Astrocyte of the spinal cord (primary cell): ENCODE data around the gene CHRND.

Experiments
- DNase-seq: peaks from one replicate; pipeline ENCODE4 v3.0.0; 2011; ENCODE audit warnings: low read depth, low spot score
- H3K4me3 ChIP-seq: 2 replicates; pipeline ENCODE4 v1.5.1; 2011; ENCODE audit warnings: low read depth, mild to moderate bottlenecking, low read length, moderate library complexity
- CTCF ChIP-seq: IDR thresholded peaks from 2 replicates; pipeline ENCODE4 v1.5.1; 2012; ENCODE audit warnings: low read depth, mild to moderate bottlenecking, low read length, inconsistent platforms
- in situ Hi-C: cut with HindIII; loops from 2 replicates; pipeline ENCODE4 v1.10.0; 2017; ENCODE audit warnings: low sequenced_read_pairs

The CHRND gene

GRCh38 chr2:232484628-232485347, 41.2 kb upstream of the CHRND start:
- no peak for TF ChIP-seq CTCF
- no peak for DNase-seq
- in situ Hi-C loops = no loop called here
- no peak overlapping the region for H3K4me3 ChIP-seq

GRCh38 chr2:232485348-232485756, 40.6 kb upstream of the CHRND start:
- in situ Hi-C loops = no loop called here
- TF ChIP-seq CTCF = no peak
- no peak for DNase-seq
- H3K4me3 ChIP-seq = no peak overlapping the region

GRCh38 chr2:232485757-232486557, 40.0 kb upstream of the CHRND start:
- no peak overlapping the region for H3K4me3 ChIP-seq
- in situ Hi-C loops = no loop called here
- no peak for DNase-seq
- no peak for TF ChIP-seq CTCF

- in situ Hi-C loops = no loop called here
- DNase-seq = no peak
- TF ChIP-seq CTCF = no peak
- H3K4me3 ChIP-seq = no peak overlapping the region
These were observed 39.2 kb upstream of the CHRND start for GRCh38 chr2:232486558-232487384.

GRCh38 chr2:232487385-232488096, 38.4 kb upstream of the CHRND start, which contains the start of gene ECEL1:
TSS of gene ECEL1 (minus strand) at chr2:232487834. CDS start at chr2:232486653, 1,181 bp downstream.
- H3K4me3 ChIP-seq = no peak within 1 kb of the TSS
- in situ Hi-C loops = no loop called here
- no peak for TF ChIP-seq CTCF
- no peak for DNase-seq
